Astrocyte of the spinal cord (primary cell): ENCODE measurements around the gene GABRB1.

Source experiments
- DNase-seq: peaks from one replicate; pipeline ENCODE4 v3.0.0; 2011; ENCODE audit warnings: low read depth, low spot score
- H3K4me3 ChIP-seq: 2 replicates; pipeline ENCODE4 v1.5.1; 2011; ENCODE audit warnings: low read depth, mild to moderate bottlenecking, low read length, moderate library complexity
- in situ Hi-C: cut with HindIII; loops from 2 replicates; pipeline ENCODE4 v1.10.0; 2017; ENCODE audit warnings: low sequenced_read_pairs
- TF ChIP-seq, protein P1 (sequence below): IDR thresholded peaks from 2 replicates; pipeline ENCODE4 v1.5.1; 2012; ENCODE audit warnings: low read depth, mild to moderate bottlenecking, low read length, inconsistent platforms

Gene GABRB1

GRCh38 chr4:47043821-47044220, 12.5 kb downstream of the GABRB1 start:
- TF ChIP-seq, protein P1, sequence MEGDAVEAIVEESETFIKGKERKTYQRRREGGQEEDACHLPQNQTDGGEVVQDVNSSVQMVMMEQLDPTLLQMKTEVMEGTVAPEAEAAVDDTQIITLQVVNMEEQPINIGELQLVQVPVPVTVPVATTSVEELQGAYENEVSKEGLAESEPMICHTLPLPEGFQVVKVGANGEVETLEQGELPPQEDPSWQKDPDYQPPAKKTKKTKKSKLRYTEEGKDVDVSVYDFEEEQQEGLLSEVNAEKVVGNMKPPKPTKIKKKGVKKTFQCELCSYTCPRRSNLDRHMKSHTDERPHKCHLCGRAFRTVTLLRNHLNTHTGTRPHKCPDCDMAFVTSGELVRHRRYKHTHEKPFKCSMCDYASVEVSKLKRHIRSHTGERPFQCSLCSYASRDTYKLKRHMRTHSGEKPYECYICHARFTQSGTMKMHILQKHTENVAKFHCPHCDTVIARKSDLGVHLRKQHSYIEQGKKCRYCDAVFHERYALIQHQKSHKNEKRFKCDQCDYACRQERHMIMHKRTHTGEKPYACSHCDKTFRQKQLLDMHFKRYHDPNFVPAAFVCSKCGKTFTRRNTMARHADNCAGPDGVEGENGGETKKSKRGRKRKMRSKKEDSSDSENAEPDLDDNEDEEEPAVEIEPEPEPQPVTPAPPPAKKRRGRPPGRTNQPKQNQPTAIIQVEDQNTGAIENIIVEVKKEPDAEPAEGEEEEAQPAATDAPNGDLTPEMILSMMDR = no peak
- DNase-seq = no peak
- no peak overlapping the region for H3K4me3 ChIP-seq
- in situ Hi-C loops = no loop called here

GRCh38 chr4:47045261-47045660, 13.9 kb downstream of the GABRB1 start:
- DNase-seq = no peak
- in situ Hi-C loops = no loop called here
- H3K4me3 ChIP-seq = no peak overlapping the region
- TF ChIP-seq, protein P1 = no peak

DNA sequence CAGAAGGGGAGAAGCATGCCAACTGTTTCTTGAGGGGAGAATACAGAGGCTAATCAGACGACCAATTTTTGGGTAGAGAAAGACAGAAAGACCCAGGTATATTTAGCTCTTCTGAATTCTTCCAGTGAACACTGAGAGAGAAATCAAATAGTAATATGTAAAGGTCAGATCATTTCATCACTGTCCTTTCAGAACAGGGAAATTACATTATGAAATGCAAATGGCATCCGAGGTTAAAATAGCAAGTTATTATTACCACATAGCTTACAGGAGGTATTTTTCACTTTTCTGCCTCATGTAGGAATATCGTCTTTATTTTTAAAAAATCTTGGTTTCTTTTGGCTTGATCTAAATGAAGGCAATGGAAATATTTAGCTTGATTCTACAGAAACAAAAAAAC, 18.0 kb downstream of the GABRB1 start:
- in situ Hi-C loops = no loop called here
- TF ChIP-seq, protein P1 = no peak
- H3K4me3 ChIP-seq = no peak overlapping the region
- DNase-seq = no peak

DNA sequence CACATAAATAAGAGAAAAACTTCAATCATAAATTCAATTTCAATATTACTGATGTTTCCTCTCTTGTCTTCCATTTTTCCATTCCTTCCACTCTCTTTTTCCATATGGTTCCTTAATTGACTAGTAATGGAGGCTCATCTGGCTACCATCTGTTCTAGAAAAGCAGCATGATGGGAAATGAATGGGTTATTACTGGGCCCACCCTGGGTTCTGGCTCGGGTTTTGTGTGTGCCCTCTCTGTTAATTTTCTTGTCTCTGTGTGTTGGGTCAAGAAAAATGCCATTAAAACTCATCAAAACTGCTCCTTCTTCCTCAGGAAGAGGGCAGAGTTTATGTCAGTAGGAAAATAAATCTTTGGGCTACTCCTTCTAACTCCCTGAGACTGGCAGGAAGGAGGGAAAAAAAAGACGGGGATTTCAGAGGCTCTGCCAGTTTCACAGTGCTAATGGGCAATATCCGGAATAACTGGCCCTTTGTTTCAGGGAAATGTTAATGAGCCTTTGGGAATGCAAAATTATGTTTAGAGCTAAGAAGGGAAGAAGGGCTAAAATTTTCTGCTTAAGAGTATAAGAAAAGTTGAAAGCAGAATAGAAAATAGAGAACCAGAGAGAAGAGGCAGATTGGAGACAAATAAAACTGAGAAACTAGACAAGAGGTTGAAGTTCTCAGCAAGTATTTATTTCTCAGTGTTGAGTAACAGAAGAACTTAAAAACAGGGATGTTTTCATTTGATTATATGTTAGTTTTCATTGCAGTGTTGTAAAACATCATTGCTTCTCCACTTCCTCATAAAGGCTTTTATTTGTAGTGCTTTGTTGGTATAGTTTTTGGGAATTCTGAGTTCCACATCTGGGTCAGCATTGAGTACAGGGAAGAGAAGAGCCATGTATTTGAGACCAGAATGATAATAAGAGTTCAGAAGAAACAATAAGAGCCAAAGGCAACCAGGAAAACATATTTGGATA, 19.7 kb downstream of the GABRB1 start:
- in situ Hi-C loops = no loop called here
- DNase-seq = no peak
- no peak overlapping the region for H3K4me3 ChIP-seq
- TF ChIP-seq, protein P1 = no peak

GRCh38 chr4:47053485-47053884, 22.1 kb downstream of the GABRB1 start:
- in situ Hi-C loops = no loop called here
- H3K4me3 ChIP-seq = no peak overlapping the region
- TF ChIP-seq, protein P1 = no peak
- DNase-seq = no peak

DNA sequence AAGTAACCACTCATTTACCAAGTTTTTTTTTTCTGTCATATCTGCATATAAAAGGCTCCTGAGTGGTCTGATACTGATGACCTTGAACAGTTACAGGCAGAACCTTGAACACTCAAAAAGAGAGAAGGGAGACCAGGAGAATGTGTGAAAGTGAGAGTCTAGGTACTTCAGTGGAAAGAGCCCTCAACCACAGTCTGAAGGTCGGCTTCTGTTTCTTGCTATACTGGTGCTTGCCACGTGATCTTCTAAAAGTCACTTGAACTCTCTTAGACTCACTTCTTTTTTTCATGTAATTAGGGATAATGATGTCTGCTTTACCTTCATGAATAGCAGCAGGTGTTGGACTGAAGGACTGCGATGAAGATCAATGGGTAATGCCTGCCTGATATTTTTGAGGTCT, 22.8 kb downstream of the GABRB1 start:
- in situ Hi-C loops = no loop called here
- TF ChIP-seq, protein P1 = no peak
- no peak for DNase-seq
- H3K4me3 ChIP-seq = no peak overlapping the region
